ENCODE data around the gene SHC3.
"Not testable (repeated sequence)": the region's sequence is repeated elsewhere in the genome, so short reads cannot be mapped to it uniquely, and the experiment has no call there.

Gene SHC3, protein sequence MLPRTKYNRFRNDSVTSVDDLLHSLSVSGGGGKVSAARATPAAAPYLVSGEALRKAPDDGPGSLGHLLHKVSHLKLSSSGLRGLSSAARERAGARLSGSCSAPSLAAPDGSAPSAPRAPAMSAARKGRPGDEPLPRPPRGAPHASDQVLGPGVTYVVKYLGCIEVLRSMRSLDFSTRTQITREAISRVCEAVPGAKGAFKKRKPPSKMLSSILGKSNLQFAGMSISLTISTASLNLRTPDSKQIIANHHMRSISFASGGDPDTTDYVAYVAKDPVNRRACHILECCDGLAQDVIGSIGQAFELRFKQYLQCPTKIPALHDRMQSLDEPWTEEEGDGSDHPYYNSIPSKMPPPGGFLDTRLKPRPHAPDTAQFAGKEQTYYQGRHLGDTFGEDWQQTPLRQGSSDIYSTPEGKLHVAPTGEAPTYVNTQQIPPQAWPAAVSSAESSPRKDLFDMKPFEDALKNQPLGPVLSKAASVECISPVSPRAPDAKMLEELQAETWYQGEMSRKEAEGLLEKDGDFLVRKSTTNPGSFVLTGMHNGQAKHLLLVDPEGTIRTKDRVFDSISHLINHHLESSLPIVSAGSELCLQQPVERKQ

DNA sequence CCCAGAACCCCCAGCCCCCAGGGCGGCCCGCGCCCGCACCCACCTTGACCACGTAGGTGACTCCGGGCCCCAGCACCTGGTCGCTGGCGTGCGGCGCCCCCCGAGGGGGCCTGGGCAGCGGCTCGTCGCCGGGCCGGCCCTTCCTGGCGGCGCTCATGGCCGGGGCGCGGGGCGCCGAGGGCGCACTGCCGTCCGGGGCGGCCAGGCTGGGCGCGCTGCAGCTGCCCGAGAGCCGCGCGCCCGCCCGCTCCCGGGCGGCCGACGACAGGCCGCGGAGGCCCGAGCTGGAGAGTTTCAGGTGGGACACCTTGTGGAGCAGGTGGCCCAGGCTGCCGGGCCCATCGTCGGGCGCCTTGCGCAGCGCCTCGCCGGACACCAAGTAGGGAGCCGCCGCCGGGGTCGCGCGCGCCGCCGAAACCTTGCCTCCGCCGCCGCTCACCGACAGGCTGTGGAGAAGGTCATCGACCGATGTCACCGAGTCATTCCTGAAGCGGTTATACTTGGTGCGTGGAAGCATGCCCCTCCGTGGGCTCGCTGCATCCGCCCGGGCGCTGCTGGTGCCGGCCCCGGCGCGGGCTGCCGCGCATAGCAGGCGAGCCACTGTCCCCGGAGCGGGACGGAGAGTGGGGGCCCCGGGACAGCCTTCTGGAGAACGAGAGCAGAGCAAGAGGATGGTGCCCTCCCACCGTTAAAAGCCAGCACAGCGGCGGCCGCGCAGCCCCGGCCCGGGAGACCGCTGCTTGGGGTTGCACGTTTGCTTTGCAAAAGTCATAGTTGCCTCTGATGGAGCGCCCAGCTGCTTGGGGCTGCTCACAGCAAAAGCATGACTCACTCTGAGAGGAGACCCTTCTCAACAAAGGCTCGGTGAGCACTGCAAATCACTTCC lies at the start of gene SHC3:
Gene SHC3 (minus strand): TSS at position 875 of the 886 bp plus-strand sequence. CDS start 358 bp downstream, at position 517.
- no peak for DNase-seq

DNA sequence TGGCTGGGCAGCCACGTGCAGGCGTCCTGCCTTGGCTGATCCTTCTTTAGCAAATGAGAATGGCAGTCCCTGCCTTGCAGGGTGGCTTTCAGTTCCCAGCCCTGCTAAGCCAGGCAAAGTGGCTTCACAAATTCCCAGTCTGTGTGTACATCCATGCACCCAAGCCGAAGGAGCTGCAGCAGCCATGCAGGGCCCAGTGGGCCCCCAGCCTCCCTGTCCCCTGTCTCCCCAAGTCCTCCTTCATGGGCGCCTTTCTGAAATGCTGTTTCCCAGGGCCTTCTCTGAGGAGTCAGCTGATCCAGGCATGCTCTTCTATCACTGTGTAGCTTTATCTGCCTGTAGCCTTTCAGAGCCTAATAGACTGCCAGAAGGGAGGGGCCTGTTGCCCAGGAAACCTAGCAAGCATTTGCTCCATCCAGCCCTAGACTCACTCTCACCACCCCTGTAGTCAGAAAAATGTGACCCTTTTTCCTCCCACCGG lies 47.4 kb upstream of the SHC3 start:
- no peak for DNase-seq

DNA sequence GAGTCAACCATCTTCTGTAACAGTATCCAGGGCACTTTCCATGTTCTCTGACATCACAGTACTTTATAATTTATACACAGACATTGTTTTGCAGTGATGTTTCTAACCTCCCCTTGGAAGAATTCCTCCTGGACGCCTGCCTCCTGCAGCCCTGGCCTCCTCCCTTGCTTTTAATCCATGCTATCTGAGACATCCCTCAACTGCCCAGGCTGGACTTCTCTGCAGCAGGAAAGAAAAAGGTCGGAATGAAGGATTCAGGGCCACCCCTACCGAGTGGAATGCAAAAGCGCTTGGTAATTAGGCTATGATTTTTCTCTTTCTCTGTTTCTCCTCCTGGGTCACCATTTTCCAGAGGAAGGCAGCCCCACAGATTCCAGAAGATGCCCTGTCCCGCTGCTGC lies 47.0 kb upstream of the SHC3 start:
- DNase-seq, result no peak

DNA sequence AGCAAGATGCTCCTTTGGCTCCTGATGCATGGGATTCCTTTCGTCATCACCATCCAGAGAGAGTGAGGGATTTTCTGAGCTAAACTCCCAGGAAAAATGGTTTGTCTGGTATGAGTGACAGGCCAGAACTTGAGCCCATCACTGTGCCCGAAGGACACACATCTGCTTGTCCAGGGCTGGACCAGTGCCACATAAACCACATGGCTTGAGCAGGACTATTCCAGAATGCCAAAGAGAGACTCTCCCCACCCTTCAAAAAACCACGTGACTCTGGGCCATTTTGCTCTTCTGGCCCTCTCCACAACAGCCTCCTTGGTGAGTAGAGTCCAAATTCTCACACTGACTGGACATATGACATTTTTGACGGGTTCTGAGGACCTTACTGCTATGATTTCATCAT lies 46.4 kb upstream of the SHC3 start:
- no peak for DNase-seq

DNA sequence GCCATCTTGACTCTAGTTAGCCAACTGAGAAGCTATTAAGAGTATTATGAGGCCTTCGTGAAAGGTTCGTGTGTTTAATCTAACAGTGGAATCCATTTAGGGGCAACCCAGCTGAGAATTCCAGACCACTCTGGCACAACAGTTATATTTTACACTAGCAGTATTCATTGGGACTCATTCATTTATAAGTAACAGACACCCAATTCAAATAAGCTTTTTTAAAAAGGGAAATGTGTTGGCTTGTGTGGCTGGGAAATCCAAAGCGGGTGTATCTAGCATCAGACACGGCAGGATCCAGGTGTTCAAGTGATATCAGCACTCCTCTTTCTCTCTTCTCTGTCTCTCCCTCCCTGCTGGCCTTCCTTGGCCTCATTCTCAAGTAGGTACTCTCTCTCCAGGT lies 46.0 kb upstream of the SHC3 start:
- no peak for DNase-seq

DNA sequence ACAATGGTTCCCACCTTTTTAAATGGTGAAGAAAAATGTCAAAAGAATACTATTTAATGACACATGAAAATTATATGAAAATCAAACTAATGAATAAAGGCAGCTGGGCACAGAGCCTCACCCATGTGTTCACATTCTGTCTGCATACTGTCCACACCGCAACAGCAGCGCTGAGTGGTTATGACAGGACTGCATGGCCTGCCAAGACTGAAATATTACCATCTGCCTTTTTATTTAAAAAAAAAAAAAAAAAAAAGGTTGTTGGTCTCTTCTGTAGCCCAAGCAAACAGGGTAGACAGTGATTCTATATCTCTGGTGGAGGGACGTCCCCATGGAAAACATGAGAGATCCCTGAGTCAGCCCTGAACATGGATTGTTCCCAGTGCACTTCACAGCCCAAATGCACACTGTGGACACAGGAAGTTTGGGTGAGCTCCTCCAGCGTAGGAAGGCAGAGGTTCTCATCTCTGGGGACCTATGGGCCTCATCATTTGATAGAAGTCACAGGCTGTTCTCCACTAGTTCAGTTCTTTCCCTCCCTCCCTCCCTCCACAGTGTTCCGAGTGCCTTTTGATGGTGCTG lies 44.9 kb upstream of the SHC3 start:
- no peak for DNase-seq

DNA sequence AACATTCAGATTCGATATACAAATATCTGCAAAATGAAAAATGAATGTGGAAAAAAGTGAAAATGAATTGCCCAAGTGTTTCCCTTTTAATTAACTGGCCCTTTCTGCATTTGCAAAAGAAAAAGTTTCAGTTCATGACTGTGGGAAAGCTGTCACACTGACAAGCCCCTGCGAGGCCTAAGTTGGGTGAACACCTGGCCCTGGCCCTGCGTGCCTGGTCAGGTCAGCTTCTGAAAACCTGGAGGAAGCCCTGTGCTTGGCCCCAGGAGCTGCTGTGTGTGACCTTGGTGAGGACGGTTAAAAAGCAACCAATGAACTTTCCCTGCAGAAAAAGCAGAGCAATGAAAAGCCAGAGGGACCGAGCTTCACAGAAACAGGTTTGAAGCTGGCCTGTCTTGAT lies 41.0 kb upstream of the SHC3 start:
- DNase-seq, result no peak

DNA sequence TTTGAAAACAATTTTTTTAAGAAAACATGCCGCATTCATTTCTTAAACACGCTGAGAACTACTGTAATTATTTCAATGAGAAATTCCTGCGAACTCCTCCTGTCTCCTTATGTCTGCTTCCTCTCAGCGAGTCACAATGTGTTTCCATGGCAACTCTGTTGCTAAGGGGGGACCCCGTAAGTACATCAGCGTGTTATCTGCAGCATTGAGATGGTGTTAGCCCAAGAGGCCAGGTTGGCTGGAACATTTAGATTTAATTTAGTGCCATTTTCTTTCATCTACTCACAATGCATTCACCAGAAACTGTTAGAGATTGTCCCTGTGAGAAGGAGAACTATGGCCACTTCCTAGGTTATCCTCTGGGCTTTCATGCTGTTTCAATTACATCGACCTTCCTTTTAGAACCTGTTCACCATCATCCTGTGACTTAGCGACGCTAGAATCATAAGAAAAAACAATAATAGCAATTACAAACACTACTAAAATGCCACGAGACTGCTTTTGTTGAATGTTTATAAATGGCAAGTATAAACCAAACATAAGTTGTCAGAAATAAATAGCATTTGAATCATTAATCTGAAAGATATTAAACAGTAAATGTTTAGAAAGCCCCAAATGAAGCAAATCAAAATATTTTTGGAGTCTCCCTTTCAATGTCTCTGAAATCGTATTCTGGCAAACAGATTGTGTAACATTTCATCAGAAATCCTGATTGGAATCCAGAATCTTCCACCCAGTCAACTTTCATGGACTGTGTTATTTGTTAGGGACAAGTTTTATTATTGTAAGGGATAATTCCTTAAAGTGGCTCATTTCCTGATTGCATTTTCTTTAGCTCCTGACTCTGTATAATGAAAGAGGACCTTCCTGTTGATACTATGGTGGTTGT lies 39.7 kb upstream of the SHC3 start:
- no peak for DNase-seq

DNA sequence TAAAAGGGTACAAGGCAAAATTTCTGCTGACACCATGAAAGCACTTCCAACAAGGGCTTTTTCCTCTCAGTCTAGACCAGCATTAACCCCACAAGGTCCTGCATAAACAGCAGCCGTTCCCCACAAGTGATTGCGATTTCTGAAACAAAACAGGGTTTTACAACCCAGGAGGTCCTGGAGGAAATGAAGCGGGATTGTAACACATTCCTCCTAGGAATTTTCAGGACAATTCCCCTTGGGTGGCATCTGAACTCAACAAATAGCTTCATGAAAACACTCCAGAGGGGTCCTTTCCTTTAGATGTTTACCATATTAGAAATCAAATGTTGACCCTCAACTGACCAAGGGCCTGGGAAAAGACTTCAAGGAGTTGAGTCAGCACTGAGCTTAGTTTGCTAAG lies 36.7 kb upstream of the SHC3 start:
- DNase-seq, result no peak

DNA sequence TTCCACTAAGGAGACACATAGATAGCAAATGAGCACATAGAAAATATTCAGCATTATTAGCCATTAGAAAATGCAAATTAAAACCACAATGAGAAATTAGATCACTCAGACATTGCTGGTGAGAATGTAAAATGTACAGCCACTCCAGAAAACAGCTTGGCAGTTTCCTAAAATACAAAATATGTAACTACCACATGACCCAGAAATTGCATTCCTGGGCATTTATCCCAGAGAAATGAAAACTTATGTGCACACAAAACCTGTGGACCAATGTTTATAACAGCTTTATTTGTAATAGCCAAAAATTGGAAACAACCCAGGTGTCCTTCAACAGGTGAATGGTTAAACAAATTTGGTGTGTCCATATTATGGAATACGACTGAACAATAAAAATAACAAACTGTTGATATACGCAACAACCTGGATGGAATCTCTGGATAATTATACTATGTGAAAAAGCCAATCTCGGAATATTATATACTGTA lies 34.8 kb upstream of the SHC3 start:
- DNase-seq, result no peak

DNA sequence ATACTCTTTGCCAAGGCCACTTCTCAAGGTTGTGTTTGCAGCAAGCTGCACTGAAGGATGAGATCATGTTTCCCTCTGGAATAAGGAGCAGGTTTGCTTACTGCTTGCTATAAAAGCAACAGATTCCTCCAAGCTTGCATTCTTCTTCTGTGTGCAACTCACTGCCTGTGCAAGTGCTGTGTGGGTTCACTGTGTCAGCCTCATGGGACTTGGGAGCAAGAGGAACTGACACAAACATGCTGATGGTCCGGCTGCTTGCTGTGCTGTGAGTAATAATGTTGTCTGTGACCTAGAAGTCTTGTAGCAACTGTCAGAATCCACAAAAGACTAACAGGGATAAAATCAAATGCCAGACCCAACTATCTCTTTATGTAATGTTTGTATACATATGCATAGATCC lies 33.6 kb upstream of the SHC3 start:
- no peak for DNase-seq

DNA sequence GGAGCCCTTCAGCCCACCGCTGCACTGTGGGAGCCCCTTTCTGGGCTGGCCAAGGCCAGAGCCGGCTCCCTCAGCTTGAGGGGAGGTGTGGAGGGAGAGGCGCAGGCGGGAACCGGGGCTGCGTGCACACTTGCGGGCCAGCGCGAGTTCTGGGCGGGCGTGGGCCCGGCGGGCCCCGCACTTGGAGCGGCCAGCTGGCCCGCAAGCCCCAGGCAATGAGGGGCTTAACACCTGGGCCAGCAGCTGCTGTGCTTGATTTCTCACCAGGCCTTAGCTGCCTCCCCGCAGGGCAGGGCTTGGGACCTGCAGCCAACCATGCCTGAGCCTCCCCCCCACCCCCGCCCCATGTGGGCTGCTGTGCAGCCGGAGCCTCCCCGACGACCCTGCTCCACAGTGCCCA lies 30.7 kb upstream of the SHC3 start:
- DNase-seq, result not testable (repeated sequence)

DNA sequence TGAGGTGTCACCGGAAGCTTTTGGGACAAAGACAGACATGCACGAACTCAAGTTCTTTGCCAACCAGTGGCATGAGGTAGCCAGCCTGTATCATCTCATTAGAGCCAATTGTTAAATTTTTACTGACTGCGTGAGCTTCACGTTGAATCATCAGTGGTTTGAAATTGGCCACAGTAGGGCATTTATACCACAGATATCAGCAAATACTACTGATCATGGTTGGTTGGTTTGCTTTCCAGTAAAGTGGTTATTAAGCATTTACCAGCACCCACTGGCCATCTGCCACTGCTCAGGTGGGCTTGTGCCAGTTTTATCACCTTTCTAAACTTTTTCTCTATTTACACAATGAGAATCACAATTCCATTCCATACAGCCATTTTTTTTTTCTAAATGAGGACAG lies 28.4 kb upstream of the SHC3 start:
- no peak for DNase-seq

DNA sequence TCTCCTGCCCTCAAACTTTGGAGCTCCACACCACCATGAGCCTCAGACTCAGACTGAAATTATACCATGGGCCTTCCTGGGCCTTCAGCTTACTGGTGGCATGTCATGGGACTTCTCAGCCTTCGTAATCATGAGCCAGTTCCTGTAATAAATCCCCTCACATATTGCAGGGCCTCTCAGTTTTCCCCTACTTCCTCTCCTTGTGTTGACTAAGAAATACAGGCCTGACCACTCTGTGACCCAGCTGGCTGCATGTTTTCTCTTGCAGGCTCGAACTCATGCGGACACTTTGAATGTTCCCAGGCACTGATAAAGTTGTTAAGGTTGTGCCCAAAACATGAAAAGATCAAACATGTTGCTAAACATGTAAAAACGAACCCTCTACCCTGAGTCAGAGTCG lies 26.2 kb upstream of the SHC3 start:
- DNase-seq, result no peak

DNA sequence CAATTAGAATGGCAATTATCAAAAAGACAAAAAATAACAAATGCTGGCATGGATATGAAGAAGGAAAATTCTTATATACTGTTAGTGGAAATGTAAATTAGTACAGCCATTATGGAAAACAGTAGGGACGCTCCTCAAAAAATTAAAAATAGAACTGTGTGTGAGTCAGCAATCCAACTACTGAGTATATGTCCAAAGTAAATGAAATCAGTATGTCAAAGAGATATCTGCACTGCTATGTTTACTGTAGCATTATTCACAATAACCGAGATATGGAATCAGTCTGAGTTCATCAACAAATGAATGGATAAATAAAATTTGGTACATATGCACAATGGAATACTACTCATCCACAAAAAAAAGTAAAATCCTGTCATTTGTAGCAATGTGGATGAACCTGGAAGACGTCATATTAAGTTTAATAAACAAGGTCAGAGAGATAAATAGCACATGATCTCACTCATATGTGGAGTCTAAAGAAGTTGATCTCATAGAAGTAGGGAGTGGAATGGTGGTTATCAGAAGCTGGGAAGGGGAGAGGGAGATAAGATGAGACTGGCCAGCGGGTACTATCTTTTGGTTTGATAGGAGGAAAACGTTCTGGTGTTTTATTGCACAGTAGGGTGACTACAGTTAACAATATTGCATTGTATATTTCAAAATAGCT lies 16.6 kb upstream of the SHC3 start:
- no peak for DNase-seq

DNA sequence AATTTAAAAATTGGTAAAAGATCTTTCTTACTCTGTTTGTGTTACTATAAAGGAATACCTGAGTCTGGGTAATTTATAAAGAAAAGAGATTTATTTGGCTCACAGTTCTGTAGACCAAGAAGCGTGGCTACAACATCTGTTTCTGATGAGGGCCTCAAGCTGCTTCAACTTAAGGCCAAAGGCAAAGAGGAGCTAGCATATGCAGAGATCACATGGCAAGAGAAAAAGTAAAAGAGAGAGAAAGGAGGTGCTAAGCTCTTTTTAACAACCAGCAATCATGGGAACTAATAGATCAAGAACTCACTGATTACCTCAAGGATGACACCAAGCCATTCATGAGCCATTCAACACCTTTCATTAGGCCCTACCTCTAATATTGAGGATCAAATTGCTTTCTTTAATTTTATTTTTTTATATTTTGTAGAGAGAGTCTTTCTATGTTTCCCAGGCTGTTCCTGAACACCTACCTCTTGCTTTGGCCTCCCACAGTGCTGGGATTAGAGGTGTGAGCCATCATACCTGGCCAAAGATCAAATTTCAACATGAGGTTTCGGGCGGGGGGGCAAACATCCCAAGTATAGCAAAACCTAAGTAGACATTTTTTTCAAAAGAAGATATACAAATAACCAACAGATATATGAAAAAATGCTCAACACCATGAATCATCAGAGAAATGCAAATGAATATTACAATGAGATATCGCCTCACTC lies 16.0 kb upstream of the SHC3 start:
- DNase-seq, result no peak

DNA sequence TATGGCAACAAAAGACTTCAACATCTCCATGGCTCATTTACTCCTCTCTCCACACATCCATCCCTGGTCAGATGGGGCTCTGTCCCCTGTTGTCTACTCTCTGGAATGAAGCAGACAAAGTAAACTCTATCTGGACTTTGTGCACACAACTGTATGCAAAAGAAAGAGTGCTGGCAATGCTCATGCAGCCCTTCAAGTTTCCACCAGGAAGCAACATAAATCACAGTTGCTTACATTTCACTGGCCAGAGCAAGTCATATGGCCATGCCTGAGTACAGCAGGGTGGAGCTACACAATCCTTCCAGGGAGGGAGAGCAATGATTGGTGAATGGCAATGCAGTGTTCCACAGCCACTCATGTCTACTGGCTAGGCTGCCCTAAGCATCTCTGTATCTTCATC lies 12.4 kb upstream of the SHC3 start:
- DNase-seq, result no peak

DNA sequence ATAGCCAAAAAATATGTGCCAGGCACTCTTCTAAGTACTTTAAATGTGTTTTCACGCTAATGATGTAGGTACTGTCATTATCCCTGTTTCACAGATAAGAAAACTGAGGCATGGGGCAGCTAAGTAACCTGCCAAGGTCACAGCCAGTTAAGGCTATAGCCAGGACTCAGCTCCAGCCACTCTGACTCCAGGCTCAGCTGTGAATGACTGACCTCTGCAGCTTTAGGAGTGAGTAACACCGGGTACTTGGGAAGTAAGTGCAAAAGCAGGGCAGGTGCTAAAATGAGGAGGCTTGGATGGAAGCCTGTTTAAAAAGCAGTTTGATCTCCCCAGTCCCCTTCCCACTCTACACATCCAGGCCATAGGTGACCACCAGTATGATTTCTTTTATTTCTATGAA lies 10.6 kb upstream of the SHC3 start:
- DNase-seq, result no peak

DNA sequence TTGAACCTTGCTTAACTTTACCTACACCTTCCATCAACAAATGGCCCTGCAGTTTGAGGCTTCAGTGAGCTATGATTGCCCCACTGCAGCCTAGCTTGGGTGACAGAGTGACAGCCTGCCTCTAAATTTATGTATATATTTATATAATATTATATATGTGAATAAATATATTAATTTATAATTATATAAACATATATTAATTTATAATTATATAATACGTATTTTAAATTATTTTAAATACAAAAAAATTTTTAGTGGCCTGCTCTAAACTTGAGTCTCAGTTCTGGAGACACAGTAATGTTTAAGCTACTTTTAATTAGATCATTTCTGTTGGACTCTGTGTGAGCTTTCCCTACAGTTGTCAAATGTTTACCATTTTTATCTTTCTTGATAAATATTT lies 9.3 kb upstream of the SHC3 start:
- no peak for DNase-seq

DNA sequence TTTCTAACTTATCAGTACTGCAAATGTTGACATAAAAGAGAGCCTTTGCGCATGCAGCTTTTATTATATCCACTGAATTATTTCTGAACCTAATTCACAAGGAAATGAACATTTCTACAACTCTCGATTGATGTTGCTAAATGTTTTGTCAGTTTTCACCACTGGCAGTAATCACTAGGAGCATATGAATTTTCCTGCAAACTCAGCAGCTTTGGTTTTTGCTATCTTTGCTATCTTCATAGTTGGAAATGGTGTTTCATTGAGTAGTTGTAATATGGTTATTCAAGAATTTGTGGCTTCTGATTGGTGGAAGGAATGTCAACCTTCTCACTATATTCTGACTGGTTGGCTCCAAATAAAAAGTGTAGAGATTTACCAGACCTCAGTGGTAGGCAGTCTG lies 8.9 kb upstream of the SHC3 start:
- no peak for DNase-seq

DNA sequence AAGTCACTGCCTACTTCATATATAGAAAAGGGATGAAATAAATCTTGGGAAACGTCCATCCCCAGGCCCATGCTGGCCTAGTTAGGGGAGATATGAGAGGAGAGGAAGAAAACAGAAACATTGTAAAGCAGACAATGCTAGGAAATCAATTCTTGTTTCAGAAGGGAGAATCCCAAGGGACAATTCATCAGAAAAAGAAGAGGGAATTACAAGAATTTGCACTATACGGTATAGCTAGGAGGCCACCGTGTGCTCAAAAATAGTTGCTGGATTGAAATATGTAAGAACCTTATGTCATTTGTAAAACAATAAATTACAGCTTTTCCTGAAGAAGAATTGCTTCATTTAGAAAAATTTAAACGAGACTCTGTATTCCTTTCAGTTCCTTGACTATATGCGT lies 8.3 kb upstream of the SHC3 start:
- DNase-seq, result no peak
